ENCODE measurements around the gene OR12D3. TPM values are rescaled to one million over a fixed set of nuclear protein-coding genes. Genes with fewer than 3 reads are reported as not detected.

OR12D3 gene
- total and polyA plus RNA-seq, 2 donors (not counting 3 experiments of a cell fraction or from before 2014, with no cell fraction given) = not detected

GRCh38 chr6:29336269-29336668 is 38.8 kb downstream of the OR12D3 start:
- Histone ChIP-seq H3K9me1 (replicated peaks; ENCODE audit: control insufficient read depth, extremely low read depth, insufficient read depth, low read length) (no peaks in the 10 kb centered on the region), H3K9me3 (replicated peaks; ENCODE audit: control insufficient read depth, insufficient read depth, low read length) (no peaks in the 10 kb centered on the region), H3K36me3 (ENCODE audit: control insufficient read depth in 2 of 2, extremely low read depth in 1 of 2, insufficient read depth in 2 of 2, low read length in 2 of 2) (no peaks in the 10 kb centered on the region), H3K4me3 (replicated peaks in 1 of 3; ENCODE audit: insufficient read depth in 1 of 3, low read depth in 1 of 3, low read length in 3 of 3) (no peak overlapping the region), H2AFZ (ENCODE audit: low read depth, low read length) (no peak overlapping the region), H3K9ac (replicated peaks; ENCODE audit: extremely low read depth, insufficient read depth, low read length) (no peak overlapping the region), H3K79me2 (ENCODE audit: control insufficient read depth, insufficient read depth, low read length) (no peaks in the 10 kb centered on the region), H3K4me1 (ENCODE audit: control insufficient read depth, extremely low read depth, insufficient read depth, low read length) (no peaks in the 10 kb centered on the region), H3K4me2 (ENCODE audit: insufficient read depth, low read length) (no peak overlapping the region), H3K27ac (ENCODE audit: insufficient read depth, low read depth, low read length) (no peak overlapping the region), H3K27me3 (ENCODE audit: control insufficient read depth in 2 of 2, insufficient read depth in 2 of 2, low read length in 2 of 2) (no peaks in the 10 kb centered on the region), H4K20me1 (replicated peaks; ENCODE audit: control insufficient read depth, extremely low read depth, insufficient read depth, low read length) (no peaks in the 10 kb centered on the region)
- no peak for FAIRE-seq
- dilution Hi-C loops (cut with MboI; ENCODE audit: extremely low pct_ligation_motif_present, low sequenced_read_pairs) (no loop called here), intact Hi-C loops (cut with micrococcal nuclease) (no loop called here)
- no peak for DNase-seq (ENCODE audit: low read depth, low spot score)
- TF ChIP-seq, protein P1, sequence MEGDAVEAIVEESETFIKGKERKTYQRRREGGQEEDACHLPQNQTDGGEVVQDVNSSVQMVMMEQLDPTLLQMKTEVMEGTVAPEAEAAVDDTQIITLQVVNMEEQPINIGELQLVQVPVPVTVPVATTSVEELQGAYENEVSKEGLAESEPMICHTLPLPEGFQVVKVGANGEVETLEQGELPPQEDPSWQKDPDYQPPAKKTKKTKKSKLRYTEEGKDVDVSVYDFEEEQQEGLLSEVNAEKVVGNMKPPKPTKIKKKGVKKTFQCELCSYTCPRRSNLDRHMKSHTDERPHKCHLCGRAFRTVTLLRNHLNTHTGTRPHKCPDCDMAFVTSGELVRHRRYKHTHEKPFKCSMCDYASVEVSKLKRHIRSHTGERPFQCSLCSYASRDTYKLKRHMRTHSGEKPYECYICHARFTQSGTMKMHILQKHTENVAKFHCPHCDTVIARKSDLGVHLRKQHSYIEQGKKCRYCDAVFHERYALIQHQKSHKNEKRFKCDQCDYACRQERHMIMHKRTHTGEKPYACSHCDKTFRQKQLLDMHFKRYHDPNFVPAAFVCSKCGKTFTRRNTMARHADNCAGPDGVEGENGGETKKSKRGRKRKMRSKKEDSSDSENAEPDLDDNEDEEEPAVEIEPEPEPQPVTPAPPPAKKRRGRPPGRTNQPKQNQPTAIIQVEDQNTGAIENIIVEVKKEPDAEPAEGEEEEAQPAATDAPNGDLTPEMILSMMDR (IDR thresholded peaks at IDR 0.05; ENCODE audit: extremely low read depth in 1 of 2, insufficient read depth in 1 of 2, low read depth in 1 of 2, low read length in 2 of 2) = no peak
- CTCF ChIA-PET = no interaction called here
- no TSS peak for BruUV-seq (replicated peaks)
- POLR2A ChIA-PET = no interaction called here

DNA sequence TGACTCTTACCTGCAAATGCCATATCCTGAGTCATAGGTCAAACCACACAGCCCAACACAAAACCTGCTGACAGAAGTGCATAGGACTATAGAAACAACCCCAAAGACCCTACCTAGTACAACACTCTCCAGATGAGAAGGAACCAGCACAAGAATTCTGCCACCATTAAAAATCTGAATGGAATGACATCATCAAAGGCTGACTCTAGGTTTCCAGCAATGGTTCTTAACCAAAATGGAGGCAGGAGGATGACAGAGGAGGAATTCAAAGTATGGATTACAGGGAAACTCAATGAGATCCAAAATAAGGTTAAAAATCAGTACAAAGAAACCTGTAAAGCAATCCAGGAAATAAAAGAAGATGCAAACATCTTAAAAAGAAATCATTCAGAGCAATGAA is 42.4 kb downstream of the OR12D3 start:
- Histone ChIP-seq H3K4me3 (replicated peaks in 1 of 3; ENCODE audit: insufficient read depth in 1 of 3, low read depth in 1 of 3, low read length in 3 of 3) (no peak overlapping the region), H3K4me1 (ENCODE audit: control insufficient read depth, extremely low read depth, insufficient read depth, low read length) (no peaks in the 10 kb centered on the region), H3K27me3 (ENCODE audit: control insufficient read depth in 2 of 2, insufficient read depth in 2 of 2, low read length in 2 of 2) (no peaks in the 10 kb centered on the region), H3K9ac (replicated peaks; ENCODE audit: extremely low read depth, insufficient read depth, low read length) (no peak overlapping the region), H3K79me2 (ENCODE audit: control insufficient read depth, insufficient read depth, low read length) (no peaks in the 10 kb centered on the region), H3K27ac (ENCODE audit: insufficient read depth, low read depth, low read length) (no peak overlapping the region), H3K36me3 (ENCODE audit: control insufficient read depth in 2 of 2, extremely low read depth in 1 of 2, insufficient read depth in 2 of 2, low read length in 2 of 2) (no peaks in the 10 kb centered on the region), H4K20me1 (replicated peaks; ENCODE audit: control insufficient read depth, extremely low read depth, insufficient read depth, low read length) (no peaks in the 10 kb centered on the region), H3K9me1 (replicated peaks; ENCODE audit: control insufficient read depth, extremely low read depth, insufficient read depth, low read length) (no peaks in the 10 kb centered on the region), H3K9me3 (replicated peaks; ENCODE audit: control insufficient read depth, insufficient read depth, low read length) (no peaks in the 10 kb centered on the region), H2AFZ (ENCODE audit: low read depth, low read length) (no peak overlapping the region), H3K4me2 (ENCODE audit: insufficient read depth, low read length) (no peak overlapping the region)
- no peak for DNase-seq (ENCODE audit: low read depth, low spot score)
- no TSS peak for BruUV-seq (replicated peaks)
- dilution Hi-C loops (cut with MboI; ENCODE audit: extremely low pct_ligation_motif_present, low sequenced_read_pairs) (no loop called here), intact Hi-C loops (cut with micrococcal nuclease) (no loop called here)
- FAIRE-seq = no peak
- ChIA-PET POLR2A (no interaction called here), CTCF (no interaction called here)
- no peak for TF ChIP-seq JUN (IDR thresholded peaks at IDR 0.05; ENCODE audit: borderline replicate concordance, insufficient read depth, insufficient read length, low read depth)
- TF ChIP-seq POLR2A (IDR thresholded peaks at IDR 0.05; ENCODE audit: low read depth, low read length) = no peak
- TF ChIP-seq POLR2AphosphoS5 (IDR thresholded peaks at IDR 0.05; ENCODE audit: insufficient read depth, low read depth, low read length) = no peak
- no peak for TF ChIP-seq MYC (IDR thresholded peaks at IDR 0.05; ENCODE audit: low read depth, low read length)
- TF ChIP-seq GATA2 (IDR thresholded peaks at IDR 0.05; ENCODE audit: insufficient read depth, insufficient read length, low read depth, low read length) = no peak
- TF ChIP-seq EZH2 (IDR thresholded peaks at IDR 0.05; ENCODE audit: borderline replicate concordance, low read depth, low read length, severe bottlenecking) = no peak
- no peak for TF ChIP-seq FOS (IDR thresholded peaks at IDR 0.05; ENCODE audit: borderline replicate concordance, insufficient read depth, low read length)
- TF ChIP-seq, protein P1 (IDR thresholded peaks at IDR 0.05; ENCODE audit: extremely low read depth in 1 of 2, insufficient read depth in 1 of 2, low read depth in 1 of 2, low read length in 2 of 2) = no peak
- TF ChIP-seq, protein P2, sequence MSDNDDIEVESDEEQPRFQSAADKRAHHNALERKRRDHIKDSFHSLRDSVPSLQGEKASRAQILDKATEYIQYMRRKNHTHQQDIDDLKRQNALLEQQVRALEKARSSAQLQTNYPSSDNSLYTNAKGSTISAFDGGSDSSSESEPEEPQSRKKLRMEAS (IDR thresholded peaks at IDR 0.05; ENCODE audit: insufficient read depth, insufficient read length) = no peak

All from endothelial cell of umbilical vein (primary cell).